HCT116 (cell line): Measurements from ENCODE around the gene AGER. TPM values are rescaled to one million over a fixed set of nuclear protein-coding genes. Genes with fewer than 3 reads are reported as not detected.

ENCODE experiments used
- ATAC-seq: fragments of 200-7000 bp; cut with Tn5 transposase; 2 replicates; pipeline ENCODE4 v1.9.1; 2020; ENCODE audit warnings: mild to moderate bottlenecking, moderate library complexity
- BruUV-seq: library from RNA; stranded (reverse); fragments of 400-500 nt; replicated peaks from 2 replicates; lab custom pipeline; 2021; lab: Mats Ljungman, UMichigan
- CTCF ChIA-PET: fragments of 300-600 bp; sonication (Branson Sonifier 250); formaldehyde crosslinking; loops from one replicate; lab custom pipeline; 2021; ENCODE audit warnings: antibody characterized with exemption; lab: Charles Lee
- POLR2A ChIA-PET: fragments of 300-600, 350-600 bp; sonication (Branson Sonifier 250); formaldehyde crosslinking; loops from one replicate; lab custom pipeline; 2021; ENCODE audit warnings: antibody characterized with exemption; lab: Charles Lee
- RAD21 ChIA-PET, 2 experiments: fragments of 300-600 bp; sonication (Branson Sonifier 250); formaldehyde crosslinking; loops; one replicate each; lab custom pipeline; 2023; ENCODE audit warnings: low total read pairs in 2 of 2; ENCODE audit not compliant: uncharacterized antibody in 2 of 2, unreplicated experiment in 2 of 2, low non-redundant PET in 1 of 2; lab: Charles Lee
- DNase-seq: peaks from one replicate; pipeline ENCODE4 v3.0.0-alpha.2; 2010; ENCODE audit warnings: low read depth, low spot score
- H2AFZ ChIP-seq: fragments of 200-600 bp; shearing (Covaris generic), sonication (generic); 2 replicates; pipeline ENCODE4 v1.6.1; 2017; ENCODE audit warnings: low read depth, mixed run types, mixed read lengths, antibody characterized with exemption, low read length; ENCODE audit not compliant: poor library complexity, severe bottlenecking
- H3K27ac ChIP-seq: 2 replicates; pipeline ENCODE4 v1.5.1; 2012; ENCODE audit warnings: low read depth, low read length
- H3K27me3 ChIP-seq: fragments of 200-600 bp; sonication (generic); 2 replicates; pipeline ENCODE4 v1.6.1; 2016; ENCODE audit warnings: mixed run types, low read length, mixed read lengths; ENCODE audit not compliant: insufficient read depth
- H3K36me3 ChIP-seq, 2 experiments: fragments of 200-500 bp in 1 of 2; fragments of 200-600 bp in 1 of 2; sonication (Bioruptor generic) in 1 of 2; sonication (generic) in 1 of 2; 2 replicates each; pipeline versions ENCODE4 v1.5.1 to v1.6.1; 2014 to 2016; ENCODE audit warnings: low read length in 2 of 2, inconsistent platforms in 1 of 2, mixed read lengths in 1 of 2, mixed run types in 1 of 2; ENCODE audit not compliant: insufficient read depth in 2 of 2, control insufficient read depth in 1 of 2
- H3K4me1 ChIP-seq, 2 experiments: fragments of 200-600 bp in 1 of 2; sonication (generic) in 1 of 2; 2 replicates each; pipeline versions ENCODE4 v1.5.1 to v1.6.1; 2012 to 2017; ENCODE audit warnings: low read length in 2 of 2, inconsistent platforms in 1 of 2, mild to moderate bottlenecking in 1 of 2, mixed read lengths in 1 of 2, mixed run types in 1 of 2, moderate library complexity in 1 of 2; ENCODE audit not compliant: insufficient read depth in 2 of 2, control insufficient read depth in 1 of 2
- H3K4me2 ChIP-seq: fragments of 200-600 bp; sonication (generic); 2 replicates; pipeline ENCODE4 v1.6.1; 2017; ENCODE audit warnings: mixed run types, low read length, mixed read lengths
- H3K4me3 ChIP-seq, 2 experiments: fragments of 200-600 bp in 1 of 2; sonication (generic) in 1 of 2; replicated peaks in 1 of 2; 2 replicates each; pipeline ENCODE4 v1.5.1; 2011 to 2016; ENCODE audit warnings: low read length in 2 of 2, control low read depth in 1 of 2, low read depth in 1 of 2, mild to moderate bottlenecking in 1 of 2, mixed read lengths in 1 of 2, mixed run types in 1 of 2
- H3K79me2 ChIP-seq: fragments of 200-600 bp; sonication (generic); 2 replicates; pipeline ENCODE4 v1.6.1; 2017; ENCODE audit warnings: mild to moderate bottlenecking, mixed run types, low read length, moderate library complexity, mixed read lengths; ENCODE audit not compliant: insufficient read depth
- H3K9ac ChIP-seq: fragments of 200-600 bp; sonication (generic); 2 replicates; pipeline ENCODE4 v1.6.1; 2016; ENCODE audit warnings: low read length, mixed read lengths
- H3K9me2 ChIP-seq: fragments of 200-600 bp; sonication (generic), shearing (Covaris generic); 2 replicates; pipeline ENCODE4 v1.6.1; 2017; ENCODE audit warnings: mixed run types, mild to moderate bottlenecking, moderate library complexity; ENCODE audit not compliant: insufficient read depth
- H3K9me3 ChIP-seq, 2 experiments: fragments of 200-500 bp in 1 of 2; fragments of 200-600 bp in 1 of 2; sonication (Bioruptor generic) in 1 of 2; sonication (generic) in 1 of 2; 2 replicates each; pipeline ENCODE4 v1.6.1; 2014 to 2017; ENCODE audit warnings: low read length in 2 of 2, mixed read lengths in 2 of 2, inconsistent platforms in 1 of 2, low read depth in 1 of 2, mild to moderate bottlenecking in 1 of 2, mixed run types in 1 of 2, moderate library complexity in 1 of 2; ENCODE audit not compliant: control insufficient read depth in 1 of 2, insufficient read depth in 1 of 2
- H4K20me1 ChIP-seq: fragments of 200-600 bp; sonication (generic), shearing (Covaris generic); 2 replicates; pipeline ENCODE4 v1.6.1; 2017; ENCODE audit warnings: mixed run types, mild to moderate bottlenecking, moderate library complexity; ENCODE audit not compliant: insufficient read depth
- CEBPB ChIP-seq: IDR thresholded peaks from 2 replicates; pipeline ENCODE4 v1.6.1; 2012; ENCODE audit warnings: low read depth
- ELF1 ChIP-seq: IDR thresholded peaks from 2 replicates; pipeline ENCODE4 v1.6.1; 2012; ENCODE audit warnings: low read depth, borderline replicate concordance
- EZH2 ChIP-seq: fragments of 200-600 bp; sonication (generic); IDR thresholded peaks from 2 replicates; pipeline ENCODE4 v1.6.1; 2017; ENCODE audit warnings: antibody characterized with exemption, mixed run types
- EZH2phosphoT487 ChIP-seq: fragments of 200-600 bp; IDR thresholded peaks from 2 replicates; pipeline ENCODE4 v1.6.1; 2018; ENCODE audit warnings: antibody characterized with exemption, borderline replicate concordance
- RAD21 ChIP-seq: IDR thresholded peaks from 2 replicates; pipeline ENCODE4 v1.6.1; 2012; ENCODE audit warnings: low read depth, mild to moderate bottlenecking
- REST ChIP-seq: IDR thresholded peaks from 2 replicates; pipeline ENCODE4 v1.6.1; 2012; ENCODE audit warnings: low read depth
- TCF7L2 ChIP-seq: IDR thresholded peaks from 2 replicates; pipeline ENCODE4 v1.7.0; 2011; ENCODE audit warnings: borderline replicate concordance, inconsistent platforms; ENCODE audit not compliant: insufficient read depth, insufficient read length; ENCODE audit errors: extremely low read depth
- ZFX ChIP-seq: fragments of 450-650 bp; IDR thresholded peaks from 2 replicates; pipeline ENCODE4 v1.6.1; 2017
- ZNF274 ChIP-seq: fragments of 200-500 bp; sonication (Bioruptor generic); IDR thresholded peaks from 2 replicates; pipeline ENCODE4 v1.6.1; 2014; ENCODE audit warnings: mild to moderate bottlenecking, low read depth, low read length, inconsistent platforms
- intact Hi-C: fragments of 100-400 bp; cut with micrococcal nuclease; formaldehyde crosslinking; loops from 2 replicates; pipeline ENCODE4 v1.10.0; 2022
- total RNA-seq: library from RNA; stranded (reverse); gene quantifications from one replicate; pipeline ENCODE4 v1.2.1, GENCODE V29; 2021; ENCODE audit not compliant: unreplicated experiment
- TF ChIP-seq, protein P1 (sequence below): IDR thresholded peaks from 2 replicates; pipeline ENCODE4 v1.6.1; 2012

Gene AGER
- total RNA-seq, 1 experiment from 2014 or later, result 22.6 TPM

GRCh38 chr6:32137454-32137853 is 46.6 kb downstream of the AGER start:
- POLR2A ChIA-PET, result no interaction called here
- DNase-seq, result no peak
- no peak overlapping the region for H2AFZ ChIP-seq
- no peaks in the 10 kb centered on the region for H3K9me2 ChIP-seq
- H3K4me1 ChIP-seq, result no peaks in the 10 kb centered on the region
- no peak overlapping the region for H3K27ac ChIP-seq
- H3K27me3 ChIP-seq, result no peaks in the 10 kb centered on the region
- H3K4me2 ChIP-seq, result no peak overlapping the region
- no peak overlapping the region for H3K9ac ChIP-seq
- no peaks in the 10 kb centered on the region for H3K9me3 ChIP-seq
- ATAC-seq, result no peak
- TF ChIP-seq ZFX (no peak), CEBPB (no peak), EZH2 (no peak), TCF7L2 (no peak), REST (no peak), RAD21 (no peak), ELF1 (no peak), ZNF274 (no peak), EZH2phosphoT487 (no peak)
- TF ChIP-seq, protein P1, sequence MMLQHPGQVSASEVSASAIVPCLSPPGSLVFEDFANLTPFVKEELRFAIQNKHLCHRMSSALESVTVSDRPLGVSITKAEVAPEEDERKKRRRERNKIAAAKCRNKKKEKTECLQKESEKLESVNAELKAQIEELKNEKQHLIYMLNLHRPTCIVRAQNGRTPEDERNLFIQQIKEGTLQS, result no peak
- CTCF ChIA-PET, result no interaction called here
- RAD21 ChIA-PET, result no interaction called here
- H3K36me3 ChIP-seq, result no peaks in the 10 kb centered on the region
- no peaks in the 10 kb centered on the region for H3K79me2 ChIP-seq
- no TSS peak for BruUV-seq
- no peaks in the 10 kb centered on the region for H4K20me1 ChIP-seq
- H3K4me3 ChIP-seq, result no peak overlapping the region
- intact Hi-C loops, result no loop called here
